ENCODE results near the gene NEDD4L.

- no peak for TF ChIP-seq CTCF (IDR thresholded peaks at IDR 0.05)
- no peak for TF ChIP-seq POLR2AphosphoS5 (IDR thresholded peaks at IDR 0.05)
- no peak for TF ChIP-seq POLR2A (IDR thresholded peaks at IDR 0.05)
- no peak for TF ChIP-seq EP300 (IDR thresholded peaks at IDR 0.05)
Measured at GRCh38 chr18:58362027-58362575, 318.1 kb downstream of the NEDD4L start.
